Activated CD4-positive, alpha-beta T cell treated with anti-CD3 and anti-CD28 coated beads for 4 hours (primary cell): ENCODE results near the gene ELL.
"Not testable (repeated sequence)": the region's sequence is repeated elsewhere in the genome, so short reads cannot be mapped to it uniquely, and the experiment has no call there.

Experiments used
- DNase-seq, 2 donors: peaks; one replicate each; pipeline ENCODE4 v3.0.0-alpha.2; 2020

The ELL gene

GRCh38 chr19:18529782-18530181, 7.9 kb upstream of the ELL start:
- no peak for DNase-seq

GRCh38 chr19:18526316-18526715, 4.4 kb upstream of the ELL start:
- no peak for DNase-seq

DNA sequence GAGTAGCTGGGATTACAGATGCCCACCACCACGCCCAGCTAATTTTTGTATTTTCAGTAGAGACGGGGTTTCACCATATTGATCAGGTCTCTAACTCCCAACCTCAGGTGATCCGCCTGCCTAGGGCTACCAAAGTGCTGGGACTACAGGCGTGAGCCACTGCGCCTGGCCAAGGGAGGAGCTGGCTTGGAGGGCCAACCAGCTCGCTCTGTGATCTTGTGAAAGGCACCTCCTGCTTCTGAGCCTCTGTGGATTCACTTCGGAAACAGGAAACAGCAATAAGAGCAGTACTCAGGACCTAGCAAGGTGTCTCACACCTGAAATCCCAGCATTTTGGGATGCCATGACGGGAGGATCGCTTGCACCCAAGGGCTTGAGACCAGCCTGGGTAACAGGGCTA, 2.0 kb upstream of the ELL start:
- no peak for DNase-seq

- DNase-seq, result not testable (repeated sequence)
These were observed 1.1 kb upstream of the ELL start for GRCh38 chr19:18522862-18523440.

GRCh38 chr19:18522124-18522861, 423 bp upstream of the ELL start:
- peak; percentile 100 for DNase-seq

GRCh38 chr19:18520848-18521691, 800 bp downstream of the ELL start:
- DNase-seq, result no peak

DNA sequence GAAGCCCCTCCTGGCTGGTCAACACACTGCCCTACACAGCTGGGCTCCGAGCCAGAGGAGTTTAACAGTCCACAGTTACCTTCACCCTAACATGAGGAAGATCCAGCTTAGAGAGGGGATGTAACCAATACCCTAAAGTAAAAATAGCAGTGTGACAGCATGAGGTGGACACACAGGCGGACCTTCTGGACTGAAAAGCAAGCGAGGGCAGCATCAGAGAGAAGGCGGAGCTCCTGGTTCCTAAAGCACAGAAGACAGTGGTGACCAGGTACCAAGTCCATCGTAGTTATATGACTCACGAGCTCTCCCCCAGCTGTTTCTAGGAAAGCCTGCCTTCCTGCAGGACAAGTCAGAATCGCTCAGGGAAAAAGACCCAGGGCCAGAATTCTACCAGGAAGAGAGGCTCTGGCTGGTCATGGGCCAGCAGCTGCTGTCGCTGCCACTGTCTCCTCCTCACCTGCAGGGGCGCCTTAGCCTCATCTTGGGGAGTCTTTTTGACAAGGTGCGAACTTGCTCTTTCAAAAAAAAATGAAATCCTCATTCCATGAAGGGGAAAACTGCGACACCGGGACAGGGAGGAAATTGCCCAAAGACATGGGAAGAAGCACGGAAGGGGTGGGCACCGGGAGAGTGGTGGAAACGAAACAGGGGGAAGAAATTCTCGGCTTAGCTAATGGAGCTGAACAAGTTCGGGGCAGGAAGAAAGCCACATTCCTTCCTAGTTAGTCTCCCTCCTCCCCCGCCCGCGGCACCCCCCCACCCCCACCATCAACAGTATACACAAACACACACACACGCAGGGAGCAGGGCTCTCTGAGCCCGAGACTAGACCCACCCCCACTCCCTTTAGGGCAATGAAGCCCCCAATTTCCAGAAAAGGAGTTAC, 1.7 kb downstream of the ELL start:
- DNase-seq, result peak; percentile 59 to 63

GRCh38 chr19:18518639-18519038, 3.2 kb downstream of the ELL start:
- DNase-seq, result no peak

GRCh38 chr19:18517606-18518005, 4.3 kb downstream of the ELL start:
- no peak for DNase-seq

DNA sequence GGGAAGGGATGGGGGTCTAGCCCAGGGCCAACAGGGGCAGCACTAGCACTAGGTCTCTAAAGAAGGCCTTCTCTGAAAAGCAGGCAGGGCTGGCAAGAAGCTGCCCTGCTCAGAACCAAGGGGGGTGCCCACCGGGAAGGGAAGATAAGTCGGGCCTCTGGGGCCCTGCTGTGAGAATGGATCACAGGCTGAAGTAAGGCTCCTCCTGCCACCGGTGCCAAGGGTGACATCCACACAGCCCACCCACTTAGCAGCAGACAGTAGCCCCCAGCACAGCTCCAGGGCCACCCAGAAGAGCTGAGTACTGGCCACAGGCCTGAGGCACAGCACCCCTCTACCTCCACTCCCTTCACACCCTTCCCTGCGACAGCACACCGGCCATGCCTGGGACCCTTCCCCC, 5.9 kb downstream of the ELL start:
- no peak for DNase-seq

DNA sequence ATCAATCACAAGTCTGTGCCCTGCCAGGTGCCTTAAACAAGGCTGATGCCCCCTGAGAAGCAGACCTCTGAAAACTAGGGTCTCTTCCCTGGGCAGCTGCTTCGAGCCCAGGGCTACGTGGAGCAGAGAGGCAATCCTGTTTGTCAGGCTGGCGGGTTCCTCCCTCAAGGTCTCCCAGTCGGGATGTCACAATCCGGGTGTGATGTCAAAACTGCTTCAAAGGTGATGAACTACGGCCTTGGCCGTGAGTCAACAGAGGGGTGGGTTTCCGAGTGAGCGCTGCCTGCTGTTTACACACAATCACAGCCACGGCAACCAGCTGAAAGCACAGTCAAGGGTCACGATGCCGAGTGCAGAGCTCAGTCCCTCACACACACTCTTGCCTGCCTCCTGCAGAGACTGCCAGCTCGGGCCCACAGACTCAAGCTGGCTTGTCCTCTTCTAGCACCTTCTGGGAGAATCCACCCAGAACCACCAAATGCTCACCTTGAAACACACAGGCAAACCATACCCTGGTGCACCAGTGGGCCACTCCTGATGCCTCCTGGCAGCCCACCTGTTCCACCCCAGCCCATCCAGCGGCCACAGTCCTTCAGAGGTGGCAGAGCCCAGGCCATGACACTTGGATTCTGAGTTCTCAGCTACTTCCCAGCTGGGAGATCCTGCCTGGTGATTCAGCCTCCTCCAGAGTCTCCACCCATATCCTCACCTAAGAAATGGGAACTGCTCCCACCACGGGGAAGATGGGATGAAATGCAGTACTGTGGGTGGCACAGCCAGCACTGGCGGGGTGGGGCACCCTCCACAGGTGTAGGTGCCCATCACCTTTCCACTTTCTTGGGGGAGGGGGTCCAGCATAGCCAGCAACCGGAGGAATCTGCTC, 6.8 kb downstream of the ELL start:
- DNase-seq, result no peak

- no peak for DNase-seq
These were observed 8.0 kb downstream of the ELL start for GRCh38 chr19:18513868-18514267.

GRCh38 chr19:18510216-18510615, 11.7 kb downstream of the ELL start:
- DNase-seq, result no peak

- no peak for DNase-seq
These were observed 13.3 kb downstream of the ELL start for GRCh38 chr19:18508585-18508984.

DNA sequence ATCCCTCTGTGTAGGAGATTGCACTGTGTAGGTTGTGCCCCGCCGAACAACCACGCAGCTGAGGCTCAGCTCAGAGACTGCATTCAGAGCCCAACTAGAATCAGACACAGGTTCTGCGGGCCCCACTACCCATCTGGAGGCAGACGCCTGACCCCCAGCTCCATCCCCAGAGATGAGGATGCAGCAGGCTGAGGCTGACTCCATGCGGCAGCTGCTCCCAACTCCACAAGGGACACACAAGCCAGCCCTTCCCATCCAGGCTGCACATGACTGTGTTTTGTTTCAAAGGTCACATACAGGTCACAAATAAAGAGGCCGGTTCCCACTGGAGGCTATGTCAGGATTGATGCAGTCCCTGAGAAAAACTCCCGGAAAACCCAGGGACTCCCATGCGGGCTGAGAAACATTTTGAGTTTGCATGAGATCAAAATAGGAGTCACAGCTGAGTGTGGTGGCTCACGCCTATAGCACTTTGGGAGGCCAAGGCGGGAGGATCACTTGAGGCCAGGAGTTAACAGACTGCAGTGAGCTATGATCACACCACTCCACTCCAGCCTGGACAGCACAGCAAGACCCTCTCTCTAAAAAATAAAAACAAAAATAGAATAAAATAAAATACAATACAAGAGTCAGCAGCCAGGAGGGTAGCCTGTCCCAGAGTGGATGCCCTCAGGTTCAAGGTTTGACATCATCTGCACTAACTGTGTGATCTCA, 14.0 kb downstream of the ELL start:
- no peak for DNase-seq

- DNase-seq, result peak in 1 of 2 donors; percentile 16
These were observed 14.7 kb downstream of the ELL start for GRCh38 chr19:18507021-18507726.

- no peak for DNase-seq
These were observed 15.6 kb downstream of the ELL start for GRCh38 chr19:18506101-18506930.

- no peak for DNase-seq
These were observed 16.8 kb downstream of the ELL start for GRCh38 chr19:18504886-18505610.
